WTC11 (cell line): ENCODE measurements around the gene DHDDS. TPM values are rescaled to one million over a fixed set of nuclear protein-coding genes. Genes with fewer than 3 reads are reported as not detected.

Experiments used
- ATAC-seq: fragments of 200-7000 bp; cut with Tn5 transposase; 2 replicates; pipeline ENCODE4 v1.10.0; 2021; ENCODE audit warnings: mild to moderate bottlenecking, moderate library complexity
- CTCF ChIA-PET: fragments of 300-600 bp; sonication (Branson Sonifier 250); formaldehyde crosslinking; loops from one replicate; lab custom pipeline; 2021; ENCODE audit warnings: antibody characterized with exemption; lab: Charles Lee
- POLR2A ChIA-PET: fragments of 350-600 bp; sonication (Branson Sonifier 250); formaldehyde crosslinking; loops from one replicate; lab custom pipeline; 2021; ENCODE audit warnings: antibody characterized with exemption; lab: Charles Lee
- DNase-seq: peaks from one replicate; pipeline ENCODE4 v3.0.0; 2021; ENCODE audit warnings: low spot score
- H3K27ac Mint-ChIP-seq: 2 replicates; pipeline ENCODE4 v1.8.0; 2021; ENCODE audit warnings: mixed read lengths
- H3K27me3 Mint-ChIP-seq: 2 replicates; pipeline ENCODE4 v1.8.0; 2021; ENCODE audit warnings: low read depth, mild to moderate bottlenecking, moderate library complexity, mixed read lengths
- H3K36me3 Mint-ChIP-seq: 2 replicates; pipeline ENCODE4 v1.8.0; 2021; ENCODE audit warnings: mixed read lengths
- H3K4me1 Mint-ChIP-seq: 2 replicates; pipeline ENCODE4 v1.8.0; 2022; ENCODE audit warnings: mixed read lengths
- H3K4me3 Mint-ChIP-seq: 2 replicates; pipeline ENCODE4 v1.8.0; 2021; ENCODE audit warnings: mild to moderate bottlenecking, moderate library complexity, mixed read lengths
- H3K9me3 Mint-ChIP-seq: 2 replicates; pipeline ENCODE4 v1.8.0; 2021; ENCODE audit warnings: mixed read lengths
- AFF4 ChIP-seq: sonication (generic); formaldehyde crosslinking; IDR thresholded peaks from 2 replicates; pipeline ENCODE4 v1.8.1; 2023; ENCODE audit warnings: mild to moderate bottlenecking, missing genetic modification reagents, borderline replicate concordance
- AR ChIP-seq: fragments of 250-450 bp; sonication (Bioruptor Pico); IDR thresholded peaks from 2 replicates; pipeline ENCODE4 v1.9.0; 2021; ENCODE audit warnings: mild to moderate bottlenecking
- ATF6 ChIP-seq: sonication (generic); formaldehyde crosslinking; IDR thresholded peaks from 2 replicates; pipeline ENCODE4 v1.8.1; 2023; ENCODE audit warnings: mild to moderate bottlenecking, missing genetic modification reagents
- CBFB ChIP-seq: sonication (generic); formaldehyde crosslinking; IDR thresholded peaks from 2 replicates; pipeline ENCODE4 v1.8.1; 2022; ENCODE audit warnings: mild to moderate bottlenecking, low read depth, missing genetic modification reagents
- CREM ChIP-seq: sonication (generic); formaldehyde crosslinking; IDR thresholded peaks from 2 replicates; pipeline ENCODE4 v1.8.1; 2022; ENCODE audit warnings: mild to moderate bottlenecking, missing genetic modification reagents, moderate library complexity
- EMX1 ChIP-seq: fragments of 250-450 bp; sonication (Bioruptor Pico); IDR thresholded peaks from 2 replicates; pipeline ENCODE4 v1.8.0; 2021; ENCODE audit warnings: mild to moderate bottlenecking
- GTF2I ChIP-seq: fragments of 250-450 bp; sonication (Bioruptor Pico); conservative IDR thresholded peaks from 2 replicates; pipeline ENCODE4 v1.4.0; 2021; ENCODE audit warnings: mild to moderate bottlenecking
- KAT7 ChIP-seq: sonication (generic); formaldehyde crosslinking; IDR thresholded peaks from 2 replicates; pipeline ENCODE4 v1.8.1; 2023; ENCODE audit warnings: missing genetic modification reagents, mild to moderate bottlenecking, borderline replicate concordance
- MXD4 ChIP-seq: fragments of 250-450 bp; sonication (Bioruptor Pico); IDR thresholded peaks from 2 replicates; pipeline ENCODE4 v1.8.0; 2021; ENCODE audit warnings: mild to moderate bottlenecking, moderate library complexity, borderline replicate concordance
- NR3C1 ChIP-seq: sonication (generic); formaldehyde crosslinking; conservative IDR thresholded peaks from 2 replicates; pipeline ENCODE4 v1.8.1; 2023; ENCODE audit warnings: low read depth, mild to moderate bottlenecking, missing genetic modification reagents
- RELA ChIP-seq: sonication (generic); formaldehyde crosslinking; IDR thresholded peaks from 2 replicates; pipeline ENCODE4 v1.8.1; 2022; ENCODE audit warnings: missing genetic modification reagents, mild to moderate bottlenecking, borderline replicate concordance
- RORB ChIP-seq: fragments of 250-450 bp; sonication (Bioruptor Pico); IDR thresholded peaks from 2 replicates; pipeline ENCODE4 v1.9.0; 2021; ENCODE audit warnings: mild to moderate bottlenecking
- SMAD3 ChIP-seq: sonication (generic); formaldehyde crosslinking; IDR thresholded peaks from 2 replicates; pipeline ENCODE4 v1.8.0; 2022; ENCODE audit warnings: missing genetic modification reagents, mild to moderate bottlenecking, borderline replicate concordance
- USF2 ChIP-seq: sonication (generic); formaldehyde crosslinking; IDR thresholded peaks from 2 replicates; pipeline ENCODE4 v1.8.1; 2023; ENCODE audit warnings: mild to moderate bottlenecking, missing genetic modification reagents, moderate library complexity
- ZBTB21 ChIP-seq: sonication (generic); formaldehyde crosslinking; IDR thresholded peaks from 2 replicates; pipeline ENCODE4 v1.8.1; 2023; ENCODE audit warnings: mild to moderate bottlenecking, missing genetic modification reagents, borderline replicate concordance
- ZNF121 ChIP-seq: sonication (generic); formaldehyde crosslinking; IDR thresholded peaks from 2 replicates; pipeline ENCODE4 v1.8.0; 2023; ENCODE audit warnings: missing genetic modification reagents
- ZNF219 ChIP-seq: sonication (generic); formaldehyde crosslinking; IDR thresholded peaks from 2 replicates; pipeline ENCODE4 v1.8.0; 2023; ENCODE audit warnings: missing genetic modification reagents, mild to moderate bottlenecking, borderline replicate concordance
- ZNF232 ChIP-seq: sonication (generic); formaldehyde crosslinking; IDR thresholded peaks from 2 replicates; pipeline ENCODE4 v1.8.0; 2022; ENCODE audit warnings: mild to moderate bottlenecking, missing genetic modification reagents
- ZNF416 ChIP-seq: fragments of 250-450 bp; sonication (Bioruptor Pico); IDR thresholded peaks from 2 replicates; pipeline ENCODE4 v1.9.0; 2021; ENCODE audit warnings: mild to moderate bottlenecking, inconsistent platforms
- total RNA-seq: library from RNA; stranded (reverse); gene quantifications from 3 replicates; pipeline ENCODE4 v1.2.3, GENCODE V29; 2021
- TF ChIP-seq, protein P1 (sequence below): fragments of 200-600 bp; IDR thresholded peaks from 2 replicates; pipeline ENCODE4 v1.8.0; 2022; ENCODE audit warnings: antibody characterized with exemption
- TF ChIP-seq, protein P2 (sequence below): sonication (generic); formaldehyde crosslinking; IDR thresholded peaks from 2 replicates; pipeline ENCODE4 v1.8.1; 2022; ENCODE audit warnings: low read depth, mild to moderate bottlenecking, moderate library complexity, missing genetic modification reagents, borderline replicate concordance

DHDDS gene
- total RNA-seq, 1 experiment from 2014 or later = 55.4 TPM

- TF ChIP-seq AFF4 (CRISPR knock-in tag) (no peak), SMAD3 (peak; percentile 73; the same call in 1 of the 2 replicates), ZNF219 (CRISPR knock-in tag) (peak; percentile 74; the same call in 1 of the 2 replicates), RELA (CRISPR knock-in tag) (0 out of 2 replicates have a peak, but pooled peaks have one; percentile 32)
Measured at GRCh38 chr1:26410706-26411623, 21.2 kb upstream of the DHDDS start, which contains the start of gene LIN28A (continued).

DNA sequence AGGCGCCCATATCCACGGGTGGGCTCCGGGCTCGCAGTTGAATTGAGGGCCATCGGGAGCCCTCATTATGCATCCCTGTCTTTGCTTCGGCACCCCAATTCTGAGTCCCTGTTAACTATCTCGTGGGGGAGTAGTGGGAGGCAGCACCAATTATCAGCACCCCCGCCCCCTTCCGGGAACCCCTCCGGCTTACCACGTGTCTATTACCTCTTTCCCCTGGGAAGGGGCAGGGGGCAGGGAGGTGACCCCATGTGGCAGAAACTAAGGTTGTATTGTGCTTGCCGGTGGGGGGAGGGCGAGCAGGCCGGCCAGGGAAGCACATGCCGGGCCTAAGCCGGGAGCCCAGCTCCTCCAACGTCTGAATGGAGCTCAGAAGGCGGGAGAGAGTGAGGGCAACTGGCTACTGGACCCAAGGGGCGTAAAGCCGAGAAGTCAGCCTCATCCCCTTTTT is 20.5 kb upstream of the DHDDS start:
- H3K36me3 Mint-ChIP-seq = peaks cover 50% of the 10 kb centered on the region
- peaks cover 61% of the 10 kb centered on the region for H3K4me1 Mint-ChIP-seq
- no peaks in the 10 kb centered on the region; the same call in 1 of the 2 replicates for H3K27me3 Mint-ChIP-seq
- DNase-seq (peak; percentile 66), ATAC-seq (no peak)
- H3K9me3 Mint-ChIP-seq = no peaks in the 10 kb centered on the region
- peak overlapping the region; percentile 98 for H3K27ac Mint-ChIP-seq
- POLR2A ChIA-PET = interaction anchor here (1.7 to 2.7 kb wide), 2 partner anchors 21 kb away, joined by 5 to 25 read pairs; partner anchors contain the start of gene DHDDS
- CTCF ChIA-PET = interaction anchor here (0.5 to 2.0 kb wide), 5 partner anchors 9 to 133 kb away, joined by 3 to 7 read pairs (median 4); partner anchors contain the start of gene CD52
- H3K4me3 Mint-ChIP-seq = peak overlapping the region; percentile 98
- TF ChIP-seq CREM (CRISPR knock-in tag) = peak; percentile 42; the same call in 1 of the 2 replicates
- TF ChIP-seq KAT7 (CRISPR knock-in tag) = no peak
- no peak for TF ChIP-seq ZNF121 (CRISPR knock-in tag)
- no peak for TF ChIP-seq RORB
- TF ChIP-seq ATF6 = no peak
- TF ChIP-seq ZNF232 (CRISPR knock-in tag) = 0 out of 2 replicates have a peak, but pooled peaks have one; percentile 19
- TF ChIP-seq USF2 (CRISPR knock-in tag) = peak; percentile 80
- TF ChIP-seq CBFB (CRISPR knock-in tag) = no peak
- no peak for TF ChIP-seq ZNF416 (CRISPR knock-in tag)
- TF ChIP-seq GTF2I = no peak
- TF ChIP-seq AR = no peak
- TF ChIP-seq, protein P1, sequence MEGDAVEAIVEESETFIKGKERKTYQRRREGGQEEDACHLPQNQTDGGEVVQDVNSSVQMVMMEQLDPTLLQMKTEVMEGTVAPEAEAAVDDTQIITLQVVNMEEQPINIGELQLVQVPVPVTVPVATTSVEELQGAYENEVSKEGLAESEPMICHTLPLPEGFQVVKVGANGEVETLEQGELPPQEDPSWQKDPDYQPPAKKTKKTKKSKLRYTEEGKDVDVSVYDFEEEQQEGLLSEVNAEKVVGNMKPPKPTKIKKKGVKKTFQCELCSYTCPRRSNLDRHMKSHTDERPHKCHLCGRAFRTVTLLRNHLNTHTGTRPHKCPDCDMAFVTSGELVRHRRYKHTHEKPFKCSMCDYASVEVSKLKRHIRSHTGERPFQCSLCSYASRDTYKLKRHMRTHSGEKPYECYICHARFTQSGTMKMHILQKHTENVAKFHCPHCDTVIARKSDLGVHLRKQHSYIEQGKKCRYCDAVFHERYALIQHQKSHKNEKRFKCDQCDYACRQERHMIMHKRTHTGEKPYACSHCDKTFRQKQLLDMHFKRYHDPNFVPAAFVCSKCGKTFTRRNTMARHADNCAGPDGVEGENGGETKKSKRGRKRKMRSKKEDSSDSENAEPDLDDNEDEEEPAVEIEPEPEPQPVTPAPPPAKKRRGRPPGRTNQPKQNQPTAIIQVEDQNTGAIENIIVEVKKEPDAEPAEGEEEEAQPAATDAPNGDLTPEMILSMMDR = no peak
- no peak for TF ChIP-seq MXD4 (CRISPR knock-in tag)
- TF ChIP-seq EMX1 (CRISPR knock-in tag) = peak; percentile 12; the same call in 1 of the 2 replicates
- TF ChIP-seq NR3C1 (CRISPR knock-in tag) = no peak
- TF ChIP-seq, protein P2, sequence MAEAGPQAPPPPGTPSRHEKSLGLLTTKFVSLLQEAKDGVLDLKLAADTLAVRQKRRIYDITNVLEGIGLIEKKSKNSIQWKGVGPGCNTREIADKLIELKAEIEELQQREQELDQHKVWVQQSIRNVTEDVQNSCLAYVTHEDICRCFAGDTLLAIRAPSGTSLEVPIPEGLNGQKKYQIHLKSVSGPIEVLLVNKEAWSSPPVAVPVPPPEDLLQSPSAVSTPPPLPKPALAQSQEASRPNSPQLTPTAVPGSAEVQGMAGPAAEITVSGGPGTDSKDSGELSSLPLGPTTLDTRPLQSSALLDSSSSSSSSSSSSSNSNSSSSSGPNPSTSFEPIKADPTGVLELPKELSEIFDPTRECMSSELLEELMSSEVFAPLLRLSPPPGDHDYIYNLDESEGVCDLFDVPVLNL (CRISPR knock-in tag) = no peak
- no peak for TF ChIP-seq ZBTB21 (CRISPR knock-in tag)
